Endothelial cell (in vitro differentiated cells): ENCODE results near the gene ASTN1. TPM values are rescaled to one million over a fixed set of nuclear protein-coding genes. Genes with fewer than 3 reads are reported as not detected.

Source experiments
- DNase-seq: peaks from one replicate; pipeline ENCODE4 v3.0.0; 2021; ENCODE audit warnings: low spot score
- H3K27ac Mint-ChIP-seq: one replicate; pipeline ENCODE4 v1.8.0; 2021; ENCODE audit warnings: mixed read lengths, inconsistent platforms; ENCODE audit not compliant: unreplicated experiment
- H3K27me3 Mint-ChIP-seq: one replicate; pipeline ENCODE4 v1.8.0; 2021; ENCODE audit warnings: mild to moderate bottlenecking, moderate library complexity, mixed read lengths, inconsistent platforms; ENCODE audit not compliant: unreplicated experiment
- H3K36me3 Mint-ChIP-seq: one replicate; pipeline ENCODE4 v1.8.0; 2021; ENCODE audit warnings: mild to moderate bottlenecking, low read depth, mixed read lengths, inconsistent platforms; ENCODE audit not compliant: unreplicated experiment
- H3K4me1 Mint-ChIP-seq: one replicate; pipeline ENCODE4 v1.8.0; 2021; ENCODE audit warnings: mild to moderate bottlenecking, mixed read lengths, inconsistent platforms; ENCODE audit not compliant: unreplicated experiment
- H3K4me3 Mint-ChIP-seq: one replicate; pipeline ENCODE4 v1.8.0; 2021; ENCODE audit warnings: mild to moderate bottlenecking, mixed read lengths, inconsistent platforms; ENCODE audit not compliant: unreplicated experiment
- H3K9me3 Mint-ChIP-seq: one replicate; pipeline ENCODE4 v1.8.0; 2021; ENCODE audit warnings: mixed read lengths, inconsistent platforms; ENCODE audit not compliant: unreplicated experiment
- CTCF ChIP-seq: fragments of 200-600 bp; sonication (generic); IDR thresholded peaks from one replicate; pipeline ENCODE4 v1.5.0; 2021; ENCODE audit warnings: antibody characterized with exemption; ENCODE audit not compliant: unreplicated experiment
- total RNA-seq: library from RNA; stranded (reverse); fragmentation: NEBNext Ultra II Directional; extraction: Animal tissue kit (Norgen Biotek cat#: 25700); gene quantifications from one replicate; pipeline ENCODE4 v1.2.1, GENCODE V29; 2021; ENCODE audit not compliant: unreplicated experiment

Gene ASTN1
- total RNA-seq, 1 donor from 2014 or later = 66.6 TPM

DNA sequence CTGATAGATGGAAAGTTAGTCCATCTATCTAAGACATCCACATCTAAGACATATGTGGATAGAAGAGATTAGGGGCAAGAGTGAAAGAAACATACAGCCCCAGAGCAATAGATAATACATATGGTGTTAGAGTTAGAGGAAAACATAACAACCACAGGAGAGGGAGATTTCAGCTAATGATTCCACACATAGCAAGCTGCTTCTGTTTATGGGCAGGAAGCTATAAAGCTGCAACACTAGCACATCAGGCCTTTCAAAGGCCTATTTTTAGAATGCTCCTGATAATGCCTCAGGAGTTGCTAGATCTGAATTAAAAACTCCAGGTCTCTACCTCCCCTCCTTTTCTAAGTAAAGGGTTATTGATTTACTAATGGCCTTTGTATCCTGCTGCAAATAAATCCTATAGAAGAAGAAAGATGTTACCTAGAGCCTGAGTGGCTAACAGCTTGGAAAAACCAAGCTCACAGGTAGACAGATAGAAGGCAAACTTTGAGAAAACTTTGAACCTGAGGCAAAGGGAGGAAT, 42.4 kb upstream of the ASTN1 start:
- H3K4me3 Mint-ChIP-seq = no peak overlapping the region
- no peak overlapping the region for H3K27ac Mint-ChIP-seq
- no peaks in the 10 kb centered on the region for H3K27me3 Mint-ChIP-seq
- TF ChIP-seq CTCF = no peak
- no peaks in the 10 kb centered on the region for H3K36me3 Mint-ChIP-seq
- H3K9me3 Mint-ChIP-seq = no peaks in the 10 kb centered on the region
- DNase-seq = no peak
- no peaks in the 10 kb centered on the region for H3K4me1 Mint-ChIP-seq

DNA sequence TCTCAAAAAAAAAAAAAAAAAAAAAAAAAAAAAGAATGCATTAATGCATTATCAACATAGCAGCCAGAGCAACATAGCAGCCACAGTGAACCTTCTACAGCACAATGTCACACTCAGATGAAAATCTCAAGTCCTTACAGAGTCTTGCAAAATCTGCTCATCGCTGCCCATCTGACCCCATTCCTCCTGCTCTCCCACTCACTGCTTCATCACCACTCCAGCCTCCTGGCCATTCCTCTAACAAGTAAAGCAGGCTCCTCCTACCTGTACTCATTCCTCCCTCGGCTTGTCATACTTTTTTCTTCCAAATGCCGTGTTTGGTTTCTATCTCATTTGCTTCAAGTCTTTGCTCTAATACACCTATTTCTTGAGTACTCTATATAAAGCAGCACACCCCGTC, 35.8 kb upstream of the ASTN1 start:
- H3K9me3 Mint-ChIP-seq = no peaks in the 10 kb centered on the region
- H3K27ac Mint-ChIP-seq = no peak overlapping the region
- no peaks in the 10 kb centered on the region for H3K4me1 Mint-ChIP-seq
- TF ChIP-seq CTCF = no peak
- no peaks in the 10 kb centered on the region for H3K36me3 Mint-ChIP-seq
- no peak for DNase-seq
- H3K27me3 Mint-ChIP-seq = peaks cover 1% of the 10 kb centered on the region
- no peak overlapping the region for H3K4me3 Mint-ChIP-seq

DNA sequence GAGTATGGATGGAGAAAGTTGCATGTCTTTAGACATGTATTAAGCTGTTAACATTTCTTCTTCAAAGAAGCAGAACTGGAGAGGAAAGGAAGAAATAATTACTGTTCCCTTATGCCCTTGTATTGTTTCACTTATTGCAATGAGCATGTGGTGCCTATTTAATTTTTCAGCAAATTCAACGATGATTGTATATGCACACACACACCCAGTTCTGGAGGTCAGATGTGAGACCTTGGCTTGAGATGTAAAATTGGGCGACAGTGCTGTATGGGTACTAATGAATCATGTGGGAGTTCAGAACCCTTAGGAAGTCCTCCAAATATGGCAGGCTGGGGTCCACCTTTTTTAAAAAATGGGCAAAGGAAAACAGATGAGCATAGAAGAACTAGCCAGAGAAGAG, 33.7 kb upstream of the ASTN1 start:
- Mint-ChIP-seq H3K9me3 (no peaks in the 10 kb centered on the region), H3K4me1 (no peaks in the 10 kb centered on the region), H3K36me3 (no peaks in the 10 kb centered on the region), H3K27ac (no peak overlapping the region), H3K4me3 (no peak overlapping the region), H3K27me3 (peaks cover 1% of the 10 kb centered on the region)
- no peak for DNase-seq
- TF ChIP-seq CTCF = no peak

- Mint-ChIP-seq H3K27ac (no peak overlapping the region), H3K27me3 (peaks cover 1% of the 10 kb centered on the region), H3K4me3 (no peak overlapping the region), H3K4me1 (no peaks in the 10 kb centered on the region), H3K36me3 (no peaks in the 10 kb centered on the region), H3K9me3 (no peaks in the 10 kb centered on the region)
- no peak for DNase-seq
- no peak for TF ChIP-seq CTCF
Measured at GRCh38 chr1:177190308-177190970, 25.9 kb upstream of the ASTN1 start.

DNA sequence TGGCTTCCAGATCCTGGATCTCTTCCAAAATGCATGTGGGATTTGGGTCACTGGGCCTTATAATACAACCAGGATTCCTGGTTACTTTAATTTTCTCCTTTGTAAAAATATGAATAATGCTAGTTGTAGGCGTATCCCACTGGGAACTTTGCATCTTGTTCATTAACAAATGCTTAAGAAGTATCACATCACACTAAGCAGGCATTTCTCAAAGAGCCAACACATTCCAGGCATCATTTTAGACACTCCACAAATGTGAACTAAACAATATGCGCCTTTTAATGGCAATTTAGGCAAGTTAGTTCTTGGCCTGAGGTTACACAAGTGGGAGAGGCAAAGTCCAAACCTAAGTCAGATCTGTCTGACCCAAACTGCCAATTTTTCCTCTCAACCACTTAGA, 22.1 kb upstream of the ASTN1 start:
- no peak for DNase-seq
- H3K4me3 Mint-ChIP-seq = no peak overlapping the region
- H3K27me3 Mint-ChIP-seq = peaks cover 2% of the 10 kb centered on the region
- TF ChIP-seq CTCF = no peak
- no peak overlapping the region for H3K27ac Mint-ChIP-seq
- no peaks in the 10 kb centered on the region for H3K9me3 Mint-ChIP-seq
- H3K36me3 Mint-ChIP-seq = no peaks in the 10 kb centered on the region
- peaks cover 4% of the 10 kb centered on the region for H3K4me1 Mint-ChIP-seq
